G401 (cell line): ENCODE results near the gene REPS2. TPM values are rescaled to one million over a fixed set of nuclear protein-coding genes. Genes with fewer than 3 reads are reported as not detected.

ENCODE experiments used
- DNase-seq: peaks from one replicate; pipeline ENCODE4 v3.0.0-alpha.2; 2015; ENCODE audit warnings: low spot score
- in situ Hi-C: cut with HindIII; loops from 2 replicates; pipeline ENCODE4 v1.10.0; 2016; ENCODE audit warnings: low sequenced_read_pairs, mixed read lengths
- total RNA-seq: library from RNA; depleted of rRNA; stranded (reverse); fragments of >200 nt; shearing (Covaris generic); gene quantifications from 2 replicates; pipeline ENCODE4 v1.2.3, GENCODE V29; 2014

The REPS2 gene
- total RNA-seq, 1 experiment from 2014 or later, result not detected

DNA sequence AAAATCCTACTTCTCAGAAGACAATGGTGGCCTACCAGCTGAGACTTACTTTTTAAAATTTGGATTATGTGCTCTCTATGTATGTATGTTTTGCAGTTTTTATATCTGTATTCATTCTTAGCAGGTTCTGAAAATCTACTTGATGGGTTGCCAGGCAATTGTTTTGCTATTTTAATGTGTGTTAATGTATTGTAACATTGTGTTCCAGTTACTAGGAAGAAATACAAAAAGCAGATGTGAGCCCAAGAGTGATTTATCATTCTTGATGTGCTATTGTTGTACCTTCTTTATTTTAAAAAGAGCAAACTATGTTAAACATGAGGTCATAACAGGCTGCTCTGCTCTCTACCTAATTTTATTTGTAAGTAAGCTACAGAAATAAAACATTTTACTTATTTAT lies 81.9 kb downstream of the REPS2 start:
- in situ Hi-C loops, result no loop called here
- DNase-seq, result no peak

DNA sequence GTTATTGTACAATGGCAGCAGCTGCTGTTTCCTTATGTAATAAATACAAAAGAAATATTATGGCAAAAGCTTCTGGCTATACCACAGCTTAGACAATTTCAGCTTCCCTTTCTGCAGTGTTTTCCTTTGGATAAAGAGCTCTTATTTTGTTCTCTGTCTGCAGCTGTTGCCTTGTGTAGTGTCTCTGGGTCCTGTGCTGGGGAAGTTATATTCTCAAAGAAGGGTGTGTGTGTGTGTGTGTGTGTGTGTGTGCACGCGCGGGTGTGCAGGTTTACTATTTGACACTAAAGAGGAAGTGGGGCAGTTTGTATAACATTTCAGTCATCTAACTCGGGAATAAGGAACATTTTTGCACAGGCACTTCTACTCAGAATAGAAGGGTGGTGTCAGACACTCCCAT lies 83.6 kb downstream of the REPS2 start:
- in situ Hi-C loops, result no loop called here
- no peak for DNase-seq

DNA sequence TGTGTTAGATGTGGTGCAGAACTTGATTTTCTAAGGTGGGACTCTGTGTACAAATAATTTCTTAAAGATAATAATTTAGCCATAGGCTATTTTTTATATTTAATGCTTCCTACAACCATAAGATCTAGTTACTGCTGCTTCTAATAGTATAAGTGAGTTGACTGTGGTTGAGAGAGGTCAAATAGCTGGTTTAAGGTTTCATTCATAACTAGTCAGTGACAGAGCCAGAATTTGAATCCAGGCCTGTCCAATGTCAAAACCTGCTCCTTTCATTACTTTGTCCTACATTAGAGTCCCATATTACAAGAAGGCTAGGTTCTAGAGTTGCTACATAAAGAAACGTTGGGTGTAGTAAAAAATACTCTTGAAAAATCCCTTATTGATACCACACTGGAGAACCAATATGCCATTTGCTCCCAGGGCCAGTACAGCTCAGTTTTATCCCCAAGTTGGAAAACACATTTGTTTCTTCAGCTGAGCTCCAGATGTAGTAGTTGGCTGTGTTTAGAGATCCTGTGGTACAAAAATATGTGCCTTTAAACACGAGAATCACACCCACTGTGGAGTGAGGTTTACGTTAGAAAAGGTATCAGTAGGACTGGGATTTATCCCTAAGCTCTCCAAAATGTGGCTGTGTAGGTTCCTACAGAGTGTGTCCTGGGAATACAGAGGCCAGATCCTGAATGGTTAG lies 84.3 kb downstream of the REPS2 start:
- DNase-seq, result no peak
- in situ Hi-C loops, result no loop called here

DNA sequence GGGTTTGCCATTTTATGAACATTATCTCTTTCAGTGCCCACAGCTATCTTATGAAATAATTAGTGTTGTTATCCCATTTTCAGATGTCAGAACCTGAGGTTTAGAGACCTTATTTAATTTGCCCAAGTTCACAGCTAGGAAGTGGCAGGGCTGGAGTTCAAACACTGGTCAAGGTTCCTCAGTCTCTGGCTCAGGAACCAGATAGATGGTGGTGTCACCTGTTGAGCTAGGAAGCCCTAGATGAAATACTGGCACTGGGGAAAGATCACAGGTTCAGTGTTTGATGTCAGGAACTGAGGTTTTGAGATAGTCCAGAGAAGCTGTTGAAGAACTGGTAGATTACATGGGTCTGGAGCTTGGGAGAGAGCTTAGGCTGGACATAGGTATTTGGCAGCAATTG lies 85.4 kb downstream of the REPS2 start:
- in situ Hi-C loops, result no loop called here
- no peak for DNase-seq

DNA sequence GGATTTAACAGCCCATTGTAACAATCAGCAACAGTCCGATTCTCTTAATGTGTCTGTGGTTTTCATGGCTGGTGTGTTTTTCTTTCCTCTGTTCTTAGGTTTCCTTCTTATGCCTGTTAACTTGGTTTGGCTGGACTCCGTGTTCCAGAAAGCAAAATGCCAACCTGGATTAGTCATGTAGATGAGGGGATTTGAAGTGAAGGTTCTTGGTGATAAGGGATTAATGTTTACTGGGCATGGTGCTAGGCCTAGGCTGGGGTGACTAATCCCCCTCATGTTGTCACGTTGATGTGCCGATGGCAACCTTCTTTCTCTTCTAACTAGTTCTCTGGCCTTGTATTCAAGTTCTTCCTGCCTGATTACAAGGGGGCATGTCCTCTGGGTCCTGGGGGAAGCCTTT lies 85.9 kb downstream of the REPS2 start:
- in situ Hi-C loops, result no loop called here
- no peak for DNase-seq

DNA sequence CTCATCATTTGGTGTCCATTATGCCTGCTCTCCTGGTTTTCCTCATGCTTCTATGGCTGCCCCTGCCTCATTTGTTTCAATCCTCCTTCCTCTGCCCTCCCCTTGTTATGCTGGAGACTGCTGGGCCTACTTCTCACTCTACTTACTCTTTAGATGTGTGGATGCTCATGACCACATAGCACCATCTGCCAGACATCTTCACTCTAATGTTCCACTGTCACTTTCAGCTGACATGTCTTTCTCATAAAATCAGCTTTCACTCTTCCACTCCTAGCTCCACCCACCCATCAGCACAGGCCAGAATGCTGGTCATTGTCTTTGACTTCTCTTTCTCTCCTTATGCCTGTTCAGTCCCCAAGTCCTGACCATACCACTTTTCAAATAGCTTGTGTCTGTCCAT lies 86.8 kb downstream of the REPS2 start:
- DNase-seq, result no peak
- in situ Hi-C loops, result no loop called here

DNA sequence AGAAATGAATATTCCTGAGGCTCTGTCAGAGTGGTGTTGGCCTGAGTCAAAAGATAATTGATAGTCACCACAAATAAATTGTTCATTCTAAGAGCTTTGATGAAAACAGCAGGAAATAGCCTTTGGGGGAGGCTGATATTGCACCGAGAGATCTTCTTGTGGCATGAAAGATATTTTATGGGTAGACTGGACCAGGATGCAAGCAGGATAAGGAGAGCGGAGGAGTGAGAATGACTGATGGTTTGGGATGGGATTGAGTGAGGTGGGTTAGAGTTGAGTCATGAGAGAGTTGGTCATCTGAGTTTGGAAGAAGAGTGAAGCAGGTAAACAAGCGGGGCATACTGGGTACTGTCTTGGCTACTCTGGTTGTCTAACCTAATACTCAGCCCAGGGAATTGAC lies 88.7 kb downstream of the REPS2 start:
- no peak for DNase-seq
- in situ Hi-C loops, result no loop called here

DNA sequence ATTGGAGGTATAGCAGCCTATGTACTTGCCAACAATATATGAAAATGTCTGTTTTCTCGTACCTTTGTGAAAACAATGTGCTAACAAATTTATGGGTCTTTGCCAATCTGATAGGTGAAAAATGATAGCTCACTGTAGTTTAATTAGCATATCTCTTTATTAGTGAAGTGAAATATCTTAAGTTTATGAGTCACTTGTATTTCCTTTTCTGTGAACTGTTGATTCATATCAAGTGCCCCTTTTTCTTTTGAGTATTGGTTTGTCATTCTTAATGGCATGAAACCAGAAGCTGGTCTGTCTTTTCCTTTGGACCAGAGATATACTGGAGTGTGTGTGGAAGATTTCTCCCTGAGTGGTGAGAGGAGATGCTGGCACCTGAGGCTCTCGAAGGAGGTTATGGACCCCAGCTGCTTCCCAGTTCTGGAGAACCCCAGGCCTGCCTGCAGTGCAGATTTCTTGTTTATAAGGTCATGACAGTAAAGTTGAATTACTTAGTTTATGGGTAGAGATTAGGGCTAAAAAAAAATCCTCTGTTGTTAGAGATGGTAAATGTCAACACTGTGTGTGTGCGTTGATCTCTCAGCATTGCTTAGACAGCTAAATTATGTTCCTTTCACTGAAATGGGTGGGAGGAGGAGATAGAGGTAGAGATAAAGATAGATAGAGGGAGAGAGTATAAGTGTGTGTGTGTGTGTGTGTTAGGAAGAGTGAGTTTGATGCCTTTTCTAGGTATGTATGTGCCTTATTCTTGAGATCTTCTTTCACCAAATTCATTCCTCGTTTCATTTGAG lies 89.9 kb downstream of the REPS2 start:
- in situ Hi-C loops, result no loop called here
- DNase-seq, result no peak

DNA sequence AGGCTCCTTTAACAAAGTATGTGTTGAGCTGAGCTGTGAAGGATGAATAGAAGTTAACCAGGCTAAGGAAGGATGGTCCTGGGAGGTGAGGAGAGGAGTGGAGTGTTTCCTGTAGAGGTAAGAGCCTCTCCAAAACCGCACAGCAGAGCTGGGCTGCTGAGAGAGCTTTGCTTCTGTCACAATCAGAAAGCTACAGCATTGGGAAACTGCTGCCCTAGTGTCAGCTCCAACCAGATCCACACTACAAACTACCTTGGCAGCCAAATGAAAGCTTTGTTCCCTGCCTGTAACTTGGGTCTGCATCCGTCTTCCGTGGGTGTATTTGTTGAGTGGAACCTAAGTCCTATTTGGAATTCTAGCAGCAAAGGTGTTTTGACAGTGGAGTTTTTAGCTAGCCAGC lies 91.8 kb downstream of the REPS2 start:
- in situ Hi-C loops, result no loop called here
- DNase-seq, result no peak

DNA sequence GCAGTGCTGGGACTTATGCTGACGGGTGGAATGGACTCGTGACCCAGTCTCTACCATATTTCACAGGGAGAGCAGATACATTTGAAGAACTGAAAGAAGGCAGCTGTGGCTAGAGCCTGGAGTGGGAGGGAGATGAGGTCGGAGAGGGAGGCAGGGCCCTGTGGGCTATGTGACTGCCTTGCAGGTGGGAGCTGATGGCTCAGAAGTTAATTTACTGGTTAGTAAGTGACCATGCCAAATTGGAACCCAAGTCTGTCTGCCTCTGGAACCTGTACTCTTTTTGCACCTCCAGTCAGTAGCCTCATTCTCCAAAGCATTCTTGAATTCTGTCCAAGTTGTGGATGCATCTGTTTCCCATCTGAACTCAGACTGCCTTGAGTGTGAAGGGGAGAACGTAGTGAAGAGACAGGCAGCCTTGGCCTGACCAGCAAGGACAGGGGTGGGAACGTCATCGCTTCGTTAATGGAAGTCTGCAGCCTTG lies 92.3 kb downstream of the REPS2 start:
- in situ Hi-C loops, result no loop called here
- peak; percentile 52 for DNase-seq

DNA sequence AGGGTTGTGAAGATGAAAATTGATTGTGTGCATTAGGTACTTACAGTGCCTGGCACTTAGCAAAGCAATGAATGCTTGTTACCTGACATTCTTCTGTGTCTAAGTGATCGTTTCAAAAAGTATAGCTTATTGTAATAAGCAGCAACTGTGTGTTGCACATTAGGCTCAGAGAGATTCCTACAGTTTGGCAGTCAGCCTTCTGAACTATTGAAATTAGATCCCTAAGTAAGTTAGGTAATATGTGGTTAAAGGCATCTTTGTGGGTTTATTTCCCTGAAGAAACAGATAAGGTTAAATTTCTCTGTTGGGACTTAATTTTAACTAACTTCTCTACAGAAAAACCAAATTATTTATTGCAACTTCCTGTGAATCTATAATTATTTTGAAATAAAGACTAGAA lies 93.4 kb downstream of the REPS2 start:
- no peak for DNase-seq
- in situ Hi-C loops, result no loop called here

DNA sequence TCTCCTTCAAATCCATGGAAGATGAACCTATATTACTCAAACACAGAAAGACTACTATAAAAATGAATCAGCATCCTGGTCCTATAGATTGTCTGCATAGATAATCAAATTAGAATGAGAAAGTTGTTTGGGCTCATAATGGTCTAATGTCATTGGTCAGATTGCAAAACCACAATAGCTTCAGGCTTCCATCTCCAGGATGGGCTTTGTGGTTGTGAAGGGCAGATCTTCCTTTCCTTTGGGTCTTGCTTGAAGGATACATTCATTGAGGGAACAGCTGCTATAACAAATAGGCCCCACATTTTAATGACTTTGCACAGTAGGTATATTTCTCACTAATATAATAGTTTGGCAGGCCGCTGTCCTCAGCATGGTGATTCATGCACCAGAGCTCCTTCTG lies 94.3 kb downstream of the REPS2 start:
- in situ Hi-C loops, result no loop called here
- no peak for DNase-seq

DNA sequence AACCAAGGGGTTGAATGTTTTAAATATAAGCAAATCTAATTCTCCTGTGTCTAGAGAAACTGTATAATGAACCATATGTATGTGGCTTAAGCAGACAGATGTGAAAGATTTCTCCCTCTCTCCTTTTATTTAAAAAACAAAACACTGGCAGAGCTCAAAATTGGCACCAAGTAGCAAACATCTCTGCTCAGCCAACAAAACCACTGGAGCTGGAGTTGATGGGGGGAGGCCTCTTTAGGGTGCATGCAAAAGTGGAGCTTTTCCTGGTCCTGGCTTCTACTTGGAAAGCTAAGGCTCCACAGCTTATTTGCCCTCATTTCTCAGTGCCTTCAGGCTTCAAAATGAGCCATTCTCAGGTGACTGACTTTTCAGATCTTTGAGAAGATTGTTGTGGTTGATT lies 95.6 kb downstream of the REPS2 start:
- in situ Hi-C loops, result no loop called here
- DNase-seq, result no peak

DNA sequence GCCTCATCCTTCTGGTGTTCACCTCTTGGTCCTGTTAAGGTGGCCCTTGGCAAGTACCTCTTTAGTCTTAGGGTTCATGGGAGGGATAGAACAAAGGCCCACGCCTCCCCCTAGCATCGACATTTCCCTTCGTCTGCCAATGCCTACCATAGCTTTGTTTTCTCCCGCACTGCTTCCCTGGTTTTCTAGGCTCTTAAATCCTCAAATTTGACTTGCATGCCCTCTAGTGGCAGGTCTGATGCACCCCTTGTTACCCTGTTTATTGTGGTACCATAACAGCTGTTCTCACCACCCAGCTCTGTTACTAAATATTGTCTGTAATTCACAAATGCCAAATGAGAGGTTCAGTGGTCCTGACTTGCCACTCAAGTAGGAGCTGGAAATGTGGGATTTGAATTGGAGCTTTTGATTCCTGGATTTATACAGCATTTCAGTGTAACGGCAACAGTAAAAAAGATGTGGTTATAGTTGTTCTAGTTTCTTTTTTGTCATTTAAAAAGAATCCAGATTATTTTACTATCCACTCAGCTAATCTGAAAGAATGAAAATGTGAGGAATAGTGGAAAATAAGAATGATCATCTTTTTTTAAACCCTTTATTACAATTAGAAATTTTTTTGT lies 100.1 kb downstream of the REPS2 start:
- DNase-seq, result peak; percentile 73
- in situ Hi-C loops, result no loop called here

DNA sequence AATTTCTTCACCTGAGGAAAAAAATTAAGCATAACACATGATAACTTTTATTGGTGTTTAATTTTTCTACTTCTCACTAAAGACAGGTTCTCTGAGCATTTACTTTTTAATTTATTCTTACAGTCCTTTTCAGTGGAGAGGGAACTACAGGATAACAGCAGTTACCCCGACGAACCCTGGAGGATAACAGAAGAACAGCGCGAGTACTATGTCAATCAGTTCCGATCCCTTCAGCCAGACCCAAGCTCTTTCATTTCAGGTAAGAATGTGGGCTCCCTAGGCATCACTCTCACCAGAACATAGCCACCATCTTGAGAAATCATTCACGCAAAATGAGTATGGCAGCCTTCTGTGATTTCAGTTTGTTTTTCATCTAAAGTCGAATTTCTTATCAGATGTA lies 100.8 kb downstream of the REPS2 start:
- in situ Hi-C loops, result no loop called here
- DNase-seq, result no peak

DNA sequence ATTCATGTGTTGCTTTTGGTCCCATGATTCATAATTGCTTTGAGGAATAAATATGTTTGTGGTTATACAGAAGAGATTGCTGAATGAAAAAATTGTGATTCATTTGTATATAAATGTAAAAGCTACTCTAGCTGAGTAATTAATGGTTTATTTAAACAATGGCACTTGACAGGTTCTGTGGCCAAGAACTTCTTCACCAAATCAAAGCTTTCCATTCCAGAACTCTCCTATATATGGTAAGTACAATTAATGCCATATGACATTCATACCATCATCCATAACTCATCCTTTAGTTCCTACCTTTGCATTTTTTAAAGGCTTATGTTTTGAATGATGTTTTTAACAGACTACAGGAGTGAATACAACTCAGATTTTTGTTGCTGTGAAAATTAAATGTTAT lies 105.8 kb downstream of the REPS2 start:
- DNase-seq, result no peak
- in situ Hi-C loops, result no loop called here

DNA sequence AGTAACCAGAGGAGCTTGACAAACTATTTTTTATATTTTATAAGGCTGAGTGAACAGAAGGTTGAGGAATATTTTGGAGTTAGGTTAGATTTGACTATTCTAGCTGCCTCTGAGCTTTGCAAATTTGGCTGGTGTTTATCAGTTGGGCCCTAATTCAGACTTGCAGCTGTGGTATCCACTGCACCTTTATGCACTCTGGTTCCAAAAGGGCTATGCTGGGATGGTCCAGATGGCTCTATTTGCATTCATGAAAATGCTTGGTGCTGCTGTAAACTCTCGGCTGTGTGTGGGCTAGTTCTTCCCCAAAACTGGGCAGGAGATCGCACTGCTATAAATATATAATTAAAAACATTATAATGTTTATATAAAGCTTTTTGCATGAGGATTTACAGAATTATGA lies 106.3 kb downstream of the REPS2 start:
- DNase-seq, result no peak
- in situ Hi-C loops, result no loop called here

DNA sequence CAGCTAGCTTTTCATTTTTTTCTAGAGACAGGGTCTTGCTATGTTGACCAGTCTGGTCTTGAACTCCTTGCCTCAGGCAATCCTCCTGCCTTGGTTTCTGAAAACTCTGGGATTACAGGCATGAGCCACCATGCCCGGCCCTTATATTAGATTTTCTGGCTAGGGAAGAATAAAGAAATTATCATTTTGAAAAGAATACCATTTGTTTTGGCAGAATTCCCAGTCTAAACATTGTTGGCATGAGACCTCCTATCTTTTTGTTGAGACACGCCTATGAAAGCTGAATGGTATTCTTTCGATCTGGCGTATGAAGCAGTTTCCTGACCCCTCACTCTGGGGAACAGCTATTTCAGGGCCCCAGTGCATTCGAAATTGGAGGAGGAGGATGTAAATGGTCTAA lies 107.0 kb downstream of the REPS2 start:
- in situ Hi-C loops, result no loop called here
- no peak for DNase-seq

DNA sequence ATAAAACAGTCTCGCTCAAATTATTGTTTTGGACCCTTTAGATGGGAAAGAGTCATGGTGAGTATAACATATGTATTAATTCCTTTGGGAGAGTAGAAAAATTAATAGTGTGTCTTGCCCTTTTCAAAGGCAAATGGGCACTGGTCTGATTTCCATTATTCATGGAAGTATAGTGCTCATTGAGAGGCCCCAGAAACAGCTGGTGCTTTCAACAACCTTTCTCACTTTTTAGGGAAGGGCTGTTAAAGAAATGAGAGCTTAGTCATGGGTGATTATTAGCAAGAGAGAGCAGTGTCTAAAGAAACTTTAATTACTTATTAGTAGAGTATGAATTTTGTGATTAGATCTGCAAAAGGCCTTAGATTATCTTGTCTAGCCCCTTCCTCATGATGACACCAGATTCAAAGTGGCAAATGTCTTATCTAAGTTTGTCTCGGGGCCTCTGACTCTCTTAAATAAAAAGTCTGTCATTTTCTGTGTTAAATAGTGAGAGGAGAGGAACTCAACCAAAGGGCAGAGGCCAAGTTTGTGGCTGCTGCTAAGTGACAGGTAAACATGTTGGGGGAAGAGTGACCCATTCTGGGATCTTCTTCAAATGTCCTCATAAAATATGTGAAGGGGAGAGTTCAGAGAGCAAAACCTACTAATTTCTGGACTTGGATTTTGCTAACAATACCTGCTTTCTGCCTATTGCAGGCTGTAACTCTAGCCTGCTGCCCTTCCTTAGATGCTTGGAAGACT lies 110.6 kb downstream of the REPS2 start:
- in situ Hi-C loops, result no loop called here
- no peak for DNase-seq

DNA sequence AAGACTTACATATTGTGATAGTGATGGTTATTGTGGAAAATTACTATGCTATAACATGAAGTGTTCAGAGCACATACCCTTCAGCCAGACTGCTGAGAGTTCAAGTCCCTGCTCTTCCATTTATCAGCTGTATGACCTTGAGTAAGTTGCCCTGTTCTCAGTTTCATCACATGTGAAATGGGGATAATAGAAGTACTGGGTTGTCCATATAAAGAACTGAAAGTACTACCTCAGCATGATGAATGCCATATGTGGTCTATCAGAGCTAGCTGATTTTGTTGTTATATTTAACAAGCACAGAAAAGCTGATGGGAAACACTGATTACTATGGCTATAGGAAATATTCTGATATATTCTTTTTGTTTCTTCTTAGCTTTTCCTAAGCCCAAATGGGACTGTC lies 115.6 kb downstream of the REPS2 start:
- in situ Hi-C loops, result no loop called here
- no peak for DNase-seq
